HEK293 (cell line): Measurements from ENCODE around the gene ZFTA.

Source experiments
- CTCF ChIA-PET: fragments of 350-600 bp; formaldehyde crosslinking; extraction: SDS; loops from one replicate; lab custom pipeline; 2021; ENCODE audit warnings: antibody characterized with exemption; lab: Yijun Ruan, JAX
- POLR2A ChIA-PET: fragments of 300-600 bp; formaldehyde crosslinking; extraction: SDS; loops from one replicate; lab custom pipeline; 2020; ENCODE audit warnings: antibody characterized with exemption, inconsistent platforms; lab: Yijun Ruan, JAX
- H3K27ac ChIP-seq: fragments of 200-500 bp; sonication (Bioruptor generic); 2 replicates; pipeline ENCODE4 v1.5.1; 2014; ENCODE audit warnings: low read depth, low read length, control low read depth, inconsistent platforms; ENCODE audit errors: extremely low read depth
- H3K36me3 ChIP-seq, 2 experiments: fragments of 200-500 bp in 1 of 2; sonication (Bioruptor generic) in 1 of 2; 1 replicate in 1 of 2; 2 replicates in 1 of 2; pipeline ENCODE4 v1.5.1; 2014 to 2017; ENCODE audit warnings: inconsistent platforms in 2 of 2, low read length in 2 of 2; ENCODE audit not compliant: control insufficient read depth in 2 of 2, insufficient read depth in 1 of 2
- H3K4me1 ChIP-seq: fragments of 200-500 bp; sonication (Bioruptor generic); 2 replicates; pipeline ENCODE4 v1.5.1; 2014; ENCODE audit warnings: mild to moderate bottlenecking, low read length, inconsistent platforms; ENCODE audit not compliant: control insufficient read depth, insufficient read depth
- H3K4me3 ChIP-seq: 2 replicates; pipeline ENCODE4 v1.5.1; 2011; ENCODE audit warnings: low read depth, mild to moderate bottlenecking, control low read depth, low read length, moderate library complexity
- H3K9me3 ChIP-seq: fragments of 200-500 bp; sonication (Bioruptor generic); 2 replicates; pipeline ENCODE4 v1.5.1; 2014; ENCODE audit warnings: low read depth, low read length, inconsistent platforms; ENCODE audit not compliant: control insufficient read depth, insufficient read depth
- KLF1 ChIP-seq: fragments of 450-650 bp; formaldehyde crosslinking; IDR thresholded peaks from 2 replicates; pipeline ENCODE4 v1.5.1; 2016; ENCODE audit warnings: missing biosample characterization, missing genetic modification characterization
- KLF16 ChIP-seq: fragments of 450-650 bp; formaldehyde crosslinking; IDR thresholded peaks from 2 replicates; pipeline ENCODE4 v1.5.1; 2017; ENCODE audit warnings: missing biosample characterization, missing genetic modification characterization
- OVOL3 ChIP-seq: fragments of 450-650 bp; formaldehyde crosslinking; IDR thresholded peaks from 2 replicates; pipeline ENCODE4 v1.5.1; 2016; ENCODE audit warnings: missing biosample characterization, missing genetic modification characterization
- SP2 ChIP-seq: fragments of 450-650 bp; formaldehyde crosslinking; IDR thresholded peaks from 2 replicates; pipeline ENCODE4 v1.5.1; 2016; ENCODE audit warnings: missing biosample characterization, missing genetic modification characterization
- ZBTB21 ChIP-seq: fragments of 450-650 bp; formaldehyde crosslinking; IDR thresholded peaks from 2 replicates; pipeline ENCODE4 v1.5.1; 2017; ENCODE audit warnings: missing biosample characterization, missing genetic modification characterization
- ZFHX2 ChIP-seq: fragments of 450-650 bp; formaldehyde crosslinking; conservative IDR thresholded peaks from 2 replicates; pipeline ENCODE4 v1.5.1; 2016; ENCODE audit warnings: missing biosample characterization, missing genetic modification characterization
- ZNF157 ChIP-seq: fragments of 450-650 bp; formaldehyde crosslinking; IDR thresholded peaks from 2 replicates; pipeline ENCODE4 v1.5.1; 2016; ENCODE audit warnings: missing biosample characterization, missing genetic modification characterization
- ZNF174 ChIP-seq: fragments of 450-650 bp; formaldehyde crosslinking; IDR thresholded peaks from 2 replicates; pipeline ENCODE4 v1.5.0; 2017; ENCODE audit warnings: missing biosample characterization, mild to moderate bottlenecking, missing genetic modification characterization
- ZNF223 ChIP-seq: fragments of 450-650 bp; formaldehyde crosslinking; IDR thresholded peaks from 2 replicates; pipeline ENCODE4 v1.5.1; 2016; ENCODE audit warnings: missing biosample characterization, missing genetic modification characterization
- ZNF473 ChIP-seq: fragments of 450-650 bp; formaldehyde crosslinking; IDR thresholded peaks from 2 replicates; pipeline ENCODE4 v1.5.1; 2017; ENCODE audit warnings: missing biosample characterization, missing genetic modification characterization
- ZNF571 ChIP-seq: fragments of 450-650 bp; formaldehyde crosslinking; IDR thresholded peaks from 2 replicates; pipeline ENCODE4 v1.5.0; 2017; ENCODE audit warnings: missing biosample characterization, missing genetic modification characterization
- ZNF623 ChIP-seq: fragments of 450-650 bp; formaldehyde crosslinking; IDR thresholded peaks from 2 replicates; pipeline ENCODE4 v1.5.1; 2016; ENCODE audit warnings: missing biosample characterization, missing genetic modification characterization
- ZNF626 ChIP-seq: fragments of 450-650 bp; sonication (Bioruptor Pico); formaldehyde crosslinking; IDR thresholded peaks from 2 replicates; pipeline ENCODE4 v1.5.1; 2018; ENCODE audit warnings: missing biosample characterization, missing genetic modification characterization, inconsistent platforms
- ZNF654 ChIP-seq: fragments of 450-650 bp; formaldehyde crosslinking; IDR thresholded peaks from 2 replicates; pipeline ENCODE4 v1.5.1; 2016; ENCODE audit warnings: low read depth, missing biosample characterization, missing genetic modification characterization
- ZNF776 ChIP-seq: fragments of 450-650 bp; formaldehyde crosslinking; IDR thresholded peaks from 2 replicates; pipeline ENCODE4 v1.5.0; 2017; ENCODE audit warnings: missing biosample characterization, missing genetic modification characterization, borderline replicate concordance
- ZNF785 ChIP-seq: fragments of 450-650 bp; formaldehyde crosslinking; IDR thresholded peaks from 2 replicates; pipeline ENCODE4 v1.5.1; 2016; ENCODE audit warnings: missing biosample characterization, missing genetic modification characterization
- TF ChIP-seq, protein P1 (sequence below): fragments of 450-650 bp; formaldehyde crosslinking; IDR thresholded peaks from 2 replicates; pipeline ENCODE4 v1.5.1; 2016; ENCODE audit warnings: missing biosample characterization, missing genetic modification characterization
- TF ChIP-seq, protein P2 (sequence below): fragments of 450-650 bp; formaldehyde crosslinking; IDR thresholded peaks from 2 replicates; pipeline ENCODE4 v1.5.1; 2016; ENCODE audit warnings: missing biosample characterization, missing genetic modification characterization
- TF ChIP-seq, protein P3 (sequence below): fragments of 450-650 bp; formaldehyde crosslinking; IDR thresholded peaks from 2 replicates; pipeline ENCODE4 v1.5.1; 2017; ENCODE audit warnings: missing biosample characterization, missing genetic modification characterization
- TF ChIP-seq, protein P4 (sequence below): fragments of 450-650 bp; formaldehyde crosslinking; IDR thresholded peaks from 2 replicates; pipeline ENCODE4 v1.5.1; 2016; ENCODE audit warnings: missing biosample characterization, missing genetic modification characterization
- TF ChIP-seq, protein P5 (sequence below): fragments of 450-650 bp; formaldehyde crosslinking; IDR thresholded peaks from 2 replicates; pipeline ENCODE4 v1.5.1; 2016; ENCODE audit warnings: missing biosample characterization, missing genetic modification characterization, low read depth
- TF ChIP-seq, protein P6 (sequence below): fragments of 450-650 bp; formaldehyde crosslinking; IDR thresholded peaks from 2 replicates; pipeline ENCODE4 v1.5.1; 2016; ENCODE audit warnings: missing biosample characterization, missing genetic modification characterization

ZFTA gene

DNA sequence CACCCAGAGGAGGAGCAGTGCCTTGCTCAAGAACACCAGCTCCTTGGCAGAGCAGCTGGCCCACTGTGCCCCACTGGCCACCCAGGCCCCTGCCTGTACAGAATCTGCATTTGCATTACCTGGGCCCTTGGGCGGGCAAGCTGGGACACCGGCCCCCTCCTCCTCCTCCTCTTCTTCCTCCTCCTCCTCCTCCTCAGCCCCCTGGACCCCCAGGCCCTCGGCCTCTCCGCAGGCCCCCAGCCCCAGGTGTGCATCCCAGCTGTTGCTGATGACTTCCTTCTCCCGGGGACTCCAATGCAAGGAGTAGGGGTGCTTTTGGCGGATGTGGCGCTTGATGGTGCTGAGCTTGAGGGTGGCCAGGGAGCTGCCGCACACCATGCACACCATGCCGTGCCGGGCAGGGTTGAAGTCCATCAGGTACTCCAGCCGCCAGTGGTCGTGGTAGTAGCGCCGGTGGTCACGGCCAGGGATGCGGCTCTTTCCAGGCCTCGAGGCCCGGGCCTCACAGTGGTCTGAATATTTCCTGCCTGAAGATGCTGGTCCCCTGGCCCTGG lies 2.8 kb downstream of the ZFTA start:
- CTCF ChIA-PET: interaction anchor here (0.5 to 2.4 kb wide), 5 partner anchors 16 to 147 kb away, joined by 3 to 9 read pairs (median 4); no protein-coding TSS in a partner anchor

DNA sequence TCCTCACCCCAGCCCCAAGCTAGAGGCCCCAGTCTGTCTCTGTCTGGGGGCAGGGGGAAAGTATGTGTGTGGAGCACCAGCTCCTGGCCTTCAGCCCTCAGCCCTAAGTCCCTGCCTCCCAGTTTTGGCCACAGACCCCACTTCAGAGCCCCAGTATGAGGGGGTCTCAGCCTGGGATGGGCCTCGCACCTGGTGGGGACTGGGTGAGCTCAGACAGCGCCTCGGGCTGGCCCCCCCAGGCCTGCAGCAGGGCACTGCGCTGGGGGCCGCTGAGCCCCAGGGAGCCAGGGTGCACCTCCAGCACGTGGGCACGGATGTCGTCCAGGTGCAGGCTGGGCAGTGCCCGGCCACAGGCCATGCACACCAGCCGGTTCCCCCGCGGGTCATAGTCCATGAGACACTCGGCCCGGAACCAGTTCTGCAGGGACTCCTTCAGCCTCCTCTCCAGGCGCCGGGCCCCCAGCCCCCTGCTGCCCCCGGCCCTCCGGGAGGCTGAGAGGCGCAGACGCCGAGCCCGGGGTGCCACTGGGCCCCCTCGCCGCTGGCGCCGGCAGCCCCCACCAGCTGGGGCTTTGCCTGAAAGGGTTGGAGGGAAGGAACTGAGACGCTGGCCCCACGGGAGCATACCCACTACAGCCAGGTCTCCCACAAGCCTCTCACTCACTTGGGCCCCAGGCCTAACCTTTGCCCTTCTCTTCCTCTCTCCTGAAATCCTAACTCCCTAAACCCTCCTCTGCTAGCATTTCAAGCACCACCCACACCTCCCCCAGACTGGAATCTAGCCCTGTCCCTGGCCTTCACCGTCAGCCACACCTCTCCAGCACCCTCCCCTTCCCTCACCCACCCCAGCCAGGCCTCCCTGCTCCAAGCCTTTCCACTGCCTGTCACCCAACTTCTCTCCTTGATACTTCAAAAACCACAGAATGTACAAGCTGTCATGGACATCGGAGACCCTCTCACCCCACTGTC lies 3.6 kb downstream of the ZFTA start:
- no peaks in the 10 kb centered on the region for H3K9me3 ChIP-seq
- ChIA-PET CTCF (interaction anchor here (0.7 kb wide), 1 partner anchor 106 kb away, joined by 4 read pairs; no protein-coding TSS in a partner anchor), POLR2A (interaction anchor here (1.1 kb wide), 1 partner anchor 49 kb away, joined by 3 read pairs; no protein-coding TSS in a partner anchor)
- H3K36me3 ChIP-seq: peaks cover 0 to 43% of the 10 kb centered on the region in 2 experiments; a peak in 1 of 3 replicates
- H3K4me1 ChIP-seq: no peaks in the 10 kb centered on the region
- H3K27ac ChIP-seq: no peak overlapping the region
- no peak overlapping the region for H3K4me3 ChIP-seq
- TF ChIP-seq, protein P1, sequence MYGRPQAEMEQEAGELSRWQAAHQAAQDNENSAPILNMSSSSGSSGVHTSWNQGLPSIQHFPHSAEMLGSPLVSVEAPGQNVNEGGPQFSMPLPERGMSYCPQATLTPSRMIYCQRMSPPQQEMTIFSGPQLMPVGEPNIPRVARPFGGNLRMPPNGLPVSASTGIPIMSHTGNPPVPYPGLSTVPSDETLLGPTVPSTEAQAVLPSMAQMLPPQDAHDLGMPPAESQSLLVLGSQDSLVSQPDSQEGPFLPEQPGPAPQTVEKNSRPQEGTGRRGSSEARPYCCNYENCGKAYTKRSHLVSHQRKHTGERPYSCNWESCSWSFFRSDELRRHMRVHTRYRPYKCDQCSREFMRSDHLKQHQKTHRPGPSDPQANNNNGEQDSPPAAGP (tag by site-specific recombination): 0 out of 2 replicates have a peak, but pooled peaks have one; percentile 28
- TF ChIP-seq KLF16 (tag by site-specific recombination) (no peak), KLF1 (tag by site-specific recombination) (peak; percentile 33; the same call in 1 of the 2 replicates), ZNF654 (tag by site-specific recombination) (no peak), ZBTB21 (tag by site-specific recombination) (no peak), SP2 (tag by site-specific recombination) (peak; percentile 40), ZFHX2 (tag by site-specific recombination) (peak; percentile 92), ZNF157 (tag by site-specific recombination) (no peak)
- TF ChIP-seq, protein P2, sequence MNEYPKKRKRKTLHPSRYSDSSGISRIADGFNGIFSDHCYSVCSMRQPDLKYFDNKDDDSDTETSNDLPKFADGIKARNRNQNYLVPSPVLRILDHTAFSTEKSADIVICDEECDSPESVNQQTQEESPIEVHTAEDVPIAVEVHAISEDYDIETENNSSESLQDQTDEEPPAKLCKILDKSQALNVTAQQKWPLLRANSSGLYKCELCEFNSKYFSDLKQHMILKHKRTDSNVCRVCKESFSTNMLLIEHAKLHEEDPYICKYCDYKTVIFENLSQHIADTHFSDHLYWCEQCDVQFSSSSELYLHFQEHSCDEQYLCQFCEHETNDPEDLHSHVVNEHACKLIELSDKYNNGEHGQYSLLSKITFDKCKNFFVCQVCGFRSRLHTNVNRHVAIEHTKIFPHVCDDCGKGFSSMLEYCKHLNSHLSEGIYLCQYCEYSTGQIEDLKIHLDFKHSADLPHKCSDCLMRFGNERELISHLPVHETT: no peak
- TF ChIP-seq, protein P3, sequence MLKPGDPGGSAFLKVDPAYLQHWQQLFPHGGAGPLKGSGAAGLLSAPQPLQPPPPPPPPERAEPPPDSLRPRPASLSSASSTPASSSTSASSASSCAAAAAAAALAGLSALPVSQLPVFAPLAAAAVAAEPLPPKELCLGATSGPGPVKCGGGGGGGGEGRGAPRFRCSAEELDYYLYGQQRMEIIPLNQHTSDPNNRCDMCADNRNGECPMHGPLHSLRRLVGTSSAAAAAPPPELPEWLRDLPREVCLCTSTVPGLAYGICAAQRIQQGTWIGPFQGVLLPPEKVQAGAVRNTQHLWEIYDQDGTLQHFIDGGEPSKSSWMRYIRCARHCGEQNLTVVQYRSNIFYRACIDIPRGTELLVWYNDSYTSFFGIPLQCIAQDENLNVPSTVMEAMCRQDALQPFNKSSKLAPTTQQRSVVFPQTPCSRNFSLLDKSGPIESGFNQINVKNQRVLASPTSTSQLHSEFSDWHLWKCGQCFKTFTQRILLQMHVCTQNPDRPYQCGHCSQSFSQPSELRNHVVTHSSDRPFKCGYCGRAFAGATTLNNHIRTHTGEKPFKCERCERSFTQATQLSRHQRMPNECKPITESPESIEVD: no peak

More for the DNA sequence above, 2.8 kb downstream of the ZFTA start:
- Histone ChIP-seq H3K4me3 (no peak overlapping the region), H3K27ac (no peak overlapping the region), H3K36me3 (peaks cover 0 to 35% of the 10 kb centered on the region in 2 experiments; a peak in 1 of 3 replicates), H3K9me3 (no peaks in the 10 kb centered on the region), H3K4me1 (no peaks in the 10 kb centered on the region)
- POLR2A ChIA-PET: interaction anchor here (0.5 to 0.6 kb wide), 3 partner anchors 8 to 42 kb away, joined by 3 to 5 read pairs (median 3); no protein-coding TSS in a partner anchor
- TF ChIP-seq ZNF571 (tag by site-specific recombination) (no peak), ZNF785 (tag by site-specific recombination) (no peak), ZNF623 (tag by site-specific recombination) (no peak), ZNF626 (tag by site-specific recombination) (no peak), ZNF174 (tag by site-specific recombination) (no peak), OVOL3 (tag by site-specific recombination) (no peak), ZNF776 (tag by site-specific recombination) (no peak), ZNF473 (tag by site-specific recombination) (no peak), ZNF223 (tag by site-specific recombination) (no peak)
- TF ChIP-seq, protein P4, sequence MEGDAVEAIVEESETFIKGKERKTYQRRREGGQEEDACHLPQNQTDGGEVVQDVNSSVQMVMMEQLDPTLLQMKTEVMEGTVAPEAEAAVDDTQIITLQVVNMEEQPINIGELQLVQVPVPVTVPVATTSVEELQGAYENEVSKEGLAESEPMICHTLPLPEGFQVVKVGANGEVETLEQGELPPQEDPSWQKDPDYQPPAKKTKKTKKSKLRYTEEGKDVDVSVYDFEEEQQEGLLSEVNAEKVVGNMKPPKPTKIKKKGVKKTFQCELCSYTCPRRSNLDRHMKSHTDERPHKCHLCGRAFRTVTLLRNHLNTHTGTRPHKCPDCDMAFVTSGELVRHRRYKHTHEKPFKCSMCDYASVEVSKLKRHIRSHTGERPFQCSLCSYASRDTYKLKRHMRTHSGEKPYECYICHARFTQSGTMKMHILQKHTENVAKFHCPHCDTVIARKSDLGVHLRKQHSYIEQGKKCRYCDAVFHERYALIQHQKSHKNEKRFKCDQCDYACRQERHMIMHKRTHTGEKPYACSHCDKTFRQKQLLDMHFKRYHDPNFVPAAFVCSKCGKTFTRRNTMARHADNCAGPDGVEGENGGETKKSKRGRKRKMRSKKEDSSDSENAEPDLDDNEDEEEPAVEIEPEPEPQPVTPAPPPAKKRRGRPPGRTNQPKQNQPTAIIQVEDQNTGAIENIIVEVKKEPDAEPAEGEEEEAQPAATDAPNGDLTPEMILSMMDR (tag by site-specific recombination): no peak
- TF ChIP-seq, protein P5, sequence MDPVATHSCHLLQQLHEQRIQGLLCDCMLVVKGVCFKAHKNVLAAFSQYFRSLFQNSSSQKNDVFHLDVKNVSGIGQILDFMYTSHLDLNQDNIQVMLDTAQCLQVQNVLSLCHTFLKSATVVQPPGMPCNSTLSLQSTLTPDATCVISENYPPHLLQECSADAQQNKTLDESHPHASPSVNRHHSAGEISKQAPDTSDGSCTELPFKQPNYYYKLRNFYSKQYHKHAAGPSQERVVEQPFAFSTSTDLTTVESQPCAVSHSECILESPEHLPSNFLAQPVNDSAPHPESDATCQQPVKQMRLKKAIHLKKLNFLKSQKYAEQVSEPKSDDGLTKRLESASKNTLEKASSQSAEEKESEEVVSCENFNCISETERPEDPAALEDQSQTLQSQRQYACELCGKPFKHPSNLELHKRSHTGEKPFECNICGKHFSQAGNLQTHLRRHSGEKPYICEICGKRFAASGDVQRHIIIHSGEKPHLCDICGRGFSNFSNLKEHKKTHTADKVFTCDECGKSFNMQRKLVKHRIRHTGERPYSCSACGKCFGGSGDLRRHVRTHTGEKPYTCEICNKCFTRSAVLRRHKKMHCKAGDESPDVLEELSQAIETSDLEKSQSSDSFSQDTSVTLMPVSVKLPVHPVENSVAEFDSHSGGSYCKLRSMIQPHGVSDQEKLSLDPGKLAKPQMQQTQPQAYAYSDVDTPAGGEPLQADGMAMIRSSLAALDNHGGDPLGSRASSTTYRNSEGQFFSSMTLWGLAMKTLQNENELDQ (tag by site-specific recombination): no peak
- TF ChIP-seq, protein P6, sequence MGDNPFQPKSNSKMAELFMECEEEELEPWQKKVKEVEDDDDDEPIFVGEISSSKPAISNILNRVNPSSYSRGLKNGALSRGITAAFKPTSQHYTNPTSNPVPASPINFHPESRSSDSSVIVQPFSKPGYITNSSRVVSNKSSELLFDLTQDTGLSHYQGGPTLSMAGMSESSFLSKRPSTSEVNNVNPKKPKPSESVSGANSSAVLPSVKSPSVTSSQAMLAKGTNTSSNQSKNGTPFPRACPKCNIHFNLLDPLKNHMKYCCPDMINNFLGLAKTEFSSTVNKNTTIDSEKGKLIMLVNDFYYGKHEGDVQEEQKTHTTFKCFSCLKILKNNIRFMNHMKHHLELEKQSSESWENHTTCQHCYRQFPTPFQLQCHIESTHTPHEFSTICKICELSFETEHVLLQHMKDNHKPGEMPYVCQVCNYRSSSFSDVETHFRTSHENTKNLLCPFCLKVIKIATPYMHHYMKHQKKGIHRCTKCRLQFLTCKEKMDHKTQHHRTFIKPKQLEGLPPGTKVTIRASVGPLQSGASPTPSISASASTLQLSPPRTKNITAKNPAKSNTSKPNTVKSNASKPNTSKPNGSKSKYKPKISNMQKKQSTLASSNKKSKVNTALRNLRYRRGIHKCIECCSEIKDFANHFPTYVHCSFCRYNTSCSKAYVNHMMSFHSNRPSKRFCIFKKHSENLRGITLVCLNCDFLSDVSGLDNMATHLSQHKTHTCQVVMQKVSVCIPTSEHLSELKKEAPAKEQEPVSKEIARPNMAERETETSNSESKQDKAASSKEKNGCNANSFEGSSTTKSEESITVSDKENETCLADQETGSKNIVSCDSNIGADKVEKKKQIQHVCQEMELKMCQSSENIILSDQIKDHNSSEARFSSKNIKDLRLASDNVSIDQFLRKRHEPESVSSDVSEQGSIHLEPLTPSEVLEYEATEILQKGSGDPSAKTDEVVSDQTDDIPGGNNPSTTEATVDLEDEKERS (tag by site-specific recombination): no peak
- TF ChIP-seq, all 188 proteins: peak for 0
